NOMO-1 treated with DMSO at 0.1 percent for 48 hours (cell line): ENCODE results near the gene CHEK2.
A peak's percentile ranks its signal among the peaks of the same experiment; 100 is the strongest.
"Not testable (repeated sequence)": the region's sequence is repeated elsewhere in the genome, so short reads cannot be mapped to it uniquely, and the experiment has no call there.

ENCODE experiments used
- DNase-seq: peaks from one replicate; lab custom pipeline; 2025; ENCODE audit not compliant: unreplicated experiment; lab: John Stamatoyannopoulos, UW

CHEK2 gene

GRCh38 chr22:28742562-28742962 lies 942 bp upstream of the CHEK2 start:
- no peak for DNase-seq

DNA sequence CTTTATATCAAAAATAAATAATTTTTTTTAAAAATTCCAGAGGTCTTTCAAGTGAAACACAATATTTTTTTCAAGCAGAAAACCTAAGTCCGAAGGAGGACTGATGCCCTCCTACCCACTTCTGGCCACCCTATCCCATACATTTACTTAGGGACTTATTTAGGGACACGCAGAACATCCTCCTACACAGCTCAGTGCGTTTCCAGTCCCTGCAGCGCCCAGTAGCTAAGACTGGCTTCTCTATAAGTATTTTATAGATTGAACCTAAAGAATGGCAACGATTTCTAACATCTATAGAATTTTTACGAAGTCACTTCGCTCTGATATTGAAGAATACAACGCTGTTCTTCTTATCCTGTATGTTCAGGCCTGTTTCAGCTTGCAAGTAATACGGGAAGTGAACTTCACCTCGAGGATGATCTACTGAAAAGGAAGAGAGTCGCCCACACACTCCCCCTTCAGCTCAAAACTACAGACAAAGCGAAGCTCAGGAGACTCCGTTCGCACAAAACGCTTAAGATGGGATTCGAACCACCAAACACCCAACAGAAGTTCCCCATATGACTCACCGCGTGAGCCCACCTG lies 328 bp downstream of the CHEK2 start:
- DNase-seq: no peak

DNA sequence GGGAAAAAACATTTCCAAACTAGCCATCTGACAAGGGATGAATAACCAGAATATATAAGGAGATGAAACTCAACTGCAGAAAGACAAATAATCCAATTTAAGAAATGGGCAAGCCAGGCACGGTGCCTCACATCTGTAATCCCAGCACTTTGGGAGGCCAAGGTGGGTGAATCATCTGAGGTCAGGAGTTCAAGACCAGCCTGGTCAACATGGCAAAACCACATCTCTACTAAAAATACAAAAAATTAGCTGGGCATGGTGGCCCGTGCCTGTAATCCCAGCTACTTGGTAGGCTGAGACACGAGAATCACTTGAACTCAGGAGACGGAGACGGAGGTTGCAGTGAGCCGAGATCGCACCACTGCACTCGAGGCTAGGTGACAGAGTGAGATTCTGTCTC lies 2.7 kb downstream of the CHEK2 start:
- not testable (repeated sequence) for DNase-seq

DNA sequence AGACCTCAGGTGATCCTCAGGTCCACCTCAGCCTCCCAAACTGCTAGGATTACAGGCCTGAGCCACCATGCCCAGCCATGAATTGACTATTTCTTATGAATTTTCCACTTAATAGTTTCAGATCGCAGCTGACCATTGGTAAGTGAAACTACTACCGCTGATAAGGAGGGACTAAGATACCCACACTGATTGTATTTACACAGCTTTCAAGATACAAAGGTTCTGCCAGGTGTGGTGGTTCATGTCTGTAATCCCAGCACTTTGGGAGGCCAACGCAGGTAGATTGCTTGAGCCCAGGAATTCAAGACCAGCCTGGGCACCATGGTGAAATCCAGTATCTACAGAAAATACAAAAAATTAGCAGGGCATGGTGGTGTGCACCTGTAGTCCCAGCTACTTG lies 3.9 kb downstream of the CHEK2 start:
- DNase-seq: no peak

GRCh38 chr22:28736301-28737155 lies 5.1 kb downstream of the CHEK2 start:
- no peak for DNase-seq

DNA sequence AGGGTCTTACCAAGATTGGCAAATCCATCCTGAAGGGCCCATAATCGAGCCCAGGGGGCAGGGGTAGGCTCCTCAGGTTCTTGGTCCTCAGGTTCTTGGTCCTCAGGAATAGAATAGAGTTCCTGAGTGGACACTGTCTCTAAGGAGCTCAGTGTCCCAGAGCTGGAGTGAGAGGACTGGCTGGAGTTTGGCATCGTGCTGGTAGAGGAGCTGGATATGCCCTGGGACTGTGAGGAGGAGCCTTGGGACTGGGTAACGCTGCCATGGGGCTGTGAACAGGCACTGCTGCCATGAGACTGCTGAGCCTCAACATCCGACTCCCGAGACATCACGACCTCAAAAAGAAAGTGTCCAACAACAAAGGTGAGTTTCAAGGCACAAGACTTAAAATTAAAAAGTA lies 7.2 kb downstream of the CHEK2 start:
- no peak for DNase-seq

- no peak for DNase-seq
Measured at GRCh38 chr22:28730179-28730578, 11.4 kb downstream of the CHEK2 start.

- DNase-seq: no peak
Measured at GRCh38 chr22:28728621-28729313, 12.9 kb downstream of the CHEK2 start.

DNA sequence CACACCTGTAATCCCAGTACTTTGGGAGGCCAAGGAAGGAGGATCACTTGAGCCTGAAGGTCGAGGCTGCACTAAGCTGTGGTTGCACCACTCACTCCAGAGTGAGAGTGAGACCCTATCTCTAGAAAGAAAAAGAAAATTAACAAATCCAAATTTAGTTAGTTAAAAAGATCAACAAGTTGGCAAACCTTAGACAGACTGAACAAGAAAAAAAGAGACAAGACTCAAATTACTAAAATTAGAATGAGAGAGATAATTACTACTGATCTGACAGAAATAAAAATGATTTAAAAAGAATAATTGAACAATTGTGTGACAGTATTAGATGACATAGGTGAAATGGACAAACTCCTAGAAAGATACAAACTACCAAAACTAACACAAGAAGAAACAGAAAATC lies 13.6 kb downstream of the CHEK2 start:
- DNase-seq: no peak

DNA sequence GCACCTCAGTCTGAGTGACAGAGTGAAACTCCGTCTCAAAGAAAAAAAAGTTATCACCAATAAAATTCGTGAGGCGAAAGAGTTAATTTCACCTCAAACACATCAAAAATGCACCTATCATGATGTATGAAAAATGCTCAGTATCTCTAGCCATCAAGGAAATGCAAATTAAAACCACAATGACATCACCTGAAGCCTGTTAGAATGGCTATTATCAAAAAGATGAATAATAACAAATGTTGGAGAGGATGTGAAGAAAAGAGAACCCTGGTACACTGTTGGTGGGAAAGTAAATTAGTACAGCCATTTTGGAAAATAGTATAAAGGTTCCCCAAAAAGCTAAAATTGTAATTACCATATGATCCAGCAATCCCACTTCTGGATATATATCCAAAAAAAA lies 23.6 kb downstream of the CHEK2 start:
- no peak for DNase-seq

- no peak for DNase-seq
Measured at GRCh38 chr22:28716686-28717085, 24.9 kb downstream of the CHEK2 start.

- DNase-seq: no peak
Measured at GRCh38 chr22:28715611-28716010, 26.0 kb downstream of the CHEK2 start.

GRCh38 chr22:28714043-28714628 lies 27.5 kb downstream of the CHEK2 start:
- DNase-seq: no peak

DNA sequence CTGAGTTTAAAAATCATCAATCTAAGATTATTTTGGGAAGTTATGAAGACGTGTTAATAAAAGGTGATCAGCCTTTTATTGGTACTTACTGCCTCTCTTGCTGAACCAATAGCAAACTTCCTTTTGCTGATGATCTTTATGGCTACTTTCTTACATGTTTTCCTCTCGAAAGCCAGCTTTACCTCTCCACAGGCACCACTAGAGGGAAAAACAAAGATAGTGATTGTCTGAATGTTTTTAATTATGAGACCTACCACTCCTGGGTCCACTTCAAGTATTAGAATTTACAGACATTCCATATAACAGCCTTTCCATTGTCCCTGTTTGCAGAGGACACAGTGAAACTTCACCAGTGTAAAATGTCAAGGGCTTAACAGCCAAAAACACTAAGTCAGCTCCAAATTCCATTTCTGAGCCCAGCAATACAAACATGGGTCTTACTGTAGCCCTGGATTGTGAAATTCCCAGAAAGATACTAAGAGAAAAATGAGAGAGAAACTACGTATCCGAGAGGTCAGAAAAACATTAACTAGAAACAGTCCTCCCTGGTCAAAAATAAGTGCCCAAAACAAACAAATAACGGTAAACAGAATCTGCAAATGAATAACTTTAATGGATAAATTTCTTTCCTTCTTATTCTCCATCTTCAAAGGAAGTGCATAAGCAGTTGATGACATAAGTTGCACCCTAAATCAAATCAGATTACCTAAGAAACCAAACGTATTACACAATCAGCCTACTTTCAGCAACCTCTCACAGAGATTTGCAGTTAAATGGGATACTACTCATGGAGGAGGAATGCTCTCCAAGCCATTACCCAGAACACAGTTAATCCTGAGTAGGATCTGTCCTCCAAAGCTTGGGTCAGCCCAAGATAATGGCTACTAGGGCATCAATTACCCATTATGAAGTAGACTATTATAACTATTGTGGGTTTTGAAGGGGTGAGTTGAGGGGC lies 29.5 kb downstream of the CHEK2 start:
- peak; percentile 37 for DNase-seq

DNA sequence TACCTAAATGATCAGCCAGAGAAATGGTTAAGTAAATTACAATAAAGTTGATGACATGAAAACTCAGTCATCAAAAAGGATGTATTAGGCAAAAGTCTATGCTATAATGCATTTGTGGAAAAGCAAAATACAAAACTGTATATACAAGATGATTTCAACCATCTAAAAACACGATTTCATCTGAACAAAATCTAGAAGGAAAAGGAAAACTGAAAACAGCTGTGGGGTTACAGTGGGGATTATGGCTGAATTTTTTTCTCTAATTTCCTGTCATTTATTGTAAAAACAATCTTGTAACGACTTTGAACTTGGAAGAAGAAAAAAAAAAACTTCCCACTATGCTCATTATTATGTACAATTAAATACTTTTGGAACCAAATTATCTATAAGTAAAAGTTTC lies 30.3 kb downstream of the CHEK2 start:
- no peak for DNase-seq

DNA sequence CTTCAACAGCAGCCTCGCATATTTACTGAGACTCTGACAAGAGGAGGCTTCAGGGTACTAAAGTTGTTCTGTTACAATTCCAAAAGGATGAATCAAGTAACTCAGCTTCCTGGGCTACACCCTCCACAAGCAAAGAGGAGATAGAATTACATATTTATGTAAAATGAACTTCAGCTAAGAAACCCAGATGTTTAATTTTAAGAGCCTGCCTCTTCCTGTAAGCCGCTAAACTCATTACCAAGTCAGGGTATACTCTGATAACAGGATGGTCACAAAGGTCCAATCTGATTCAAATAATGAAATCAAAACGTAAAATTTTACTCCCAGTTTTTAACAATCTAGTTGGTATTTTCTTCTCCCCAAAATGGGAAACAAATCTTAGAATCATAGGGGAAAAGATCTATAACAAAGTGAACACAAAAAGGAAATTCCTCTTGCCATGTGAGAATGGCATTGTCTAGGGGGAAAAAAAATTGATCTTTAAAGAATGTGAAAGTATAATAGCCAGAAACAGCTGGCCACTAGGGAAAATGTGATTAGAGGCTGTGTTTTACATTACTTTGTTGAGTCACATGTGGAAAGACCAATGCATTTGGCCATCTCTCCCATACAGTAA lies 30.9 kb downstream of the CHEK2 start:
- DNase-seq: no peak

DNA sequence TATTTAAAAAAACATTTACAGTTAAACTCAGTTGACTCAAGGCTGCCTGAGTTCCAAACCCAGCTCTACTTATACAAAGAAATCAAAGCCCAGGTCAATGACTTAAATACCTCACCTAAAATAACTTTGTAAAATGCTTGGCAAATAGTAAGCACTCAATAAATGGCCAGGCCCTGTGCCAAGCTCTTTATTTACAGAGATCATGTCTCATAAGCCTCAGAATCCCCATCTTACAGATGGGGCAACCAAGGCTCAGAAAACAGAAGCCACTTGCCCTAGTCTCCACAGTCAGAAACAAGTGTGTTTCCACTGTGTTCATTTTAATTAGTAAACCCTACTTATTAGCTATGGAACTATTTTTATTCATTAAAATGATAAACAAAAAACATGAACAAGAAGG lies 31.5 kb downstream of the CHEK2 start:
- no peak for DNase-seq

DNA sequence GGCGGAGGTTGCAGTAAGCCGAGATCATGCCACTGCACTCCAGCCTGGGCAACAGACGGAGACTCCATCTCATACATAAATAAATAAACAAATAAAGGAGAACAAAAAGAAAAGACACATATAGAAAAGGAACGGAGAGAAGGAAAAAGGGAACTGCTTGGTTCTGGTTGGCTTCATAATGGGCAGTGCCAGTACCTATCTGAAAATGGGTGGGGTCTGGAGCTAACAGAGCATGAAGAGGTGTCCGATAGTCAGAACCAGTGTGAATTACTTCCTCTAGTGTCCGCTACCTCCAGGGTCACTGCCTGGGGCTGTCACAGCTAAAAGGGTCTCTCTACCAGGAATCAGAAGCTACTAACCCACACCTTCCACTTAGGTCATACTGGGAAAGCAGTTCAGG lies 34.8 kb downstream of the CHEK2 start:
- no peak for DNase-seq

GRCh38 chr22:28703436-28703835 lies 38.2 kb downstream of the CHEK2 start:
- DNase-seq: no peak

- DNase-seq: no peak
Measured at GRCh38 chr22:28702891-28703290, 38.7 kb downstream of the CHEK2 start.
